Activated naive CD4-positive, alpha-beta T cell treated with anti-CD3 and anti-CD28 coated beads, Interleukin-2, amount 50 U/mL, for 72 hours (primary cell): ENCODE data around the gene FAM217B. TPM values are rescaled to one million over a fixed set of nuclear protein-coding genes. Genes with fewer than 3 reads are reported as not detected.
A peak's percentile ranks its signal among the peaks of the same experiment; 100 is the strongest.
"Not testable (repeated sequence)": the region's sequence is repeated elsewhere in the genome, so short reads cannot be mapped to it uniquely, and the experiment has no call there.

Source experiments
- ATAC-seq, 2 donors: fragments of 150-1000 bp; cut with Tn5 transposase; 2 replicates each; pipeline ENCODE4 v1.10.0; 2021; ENCODE audit warnings: mild to moderate bottlenecking in 2 of 2, moderate library complexity in 2 of 2
- DNase-seq, 2 donors: peaks; one replicate each; pipeline ENCODE4 v3.0.0; 2021 to 2022; ENCODE audit warnings: low spot score in 2 of 2
- H3K27ac Mint-ChIP-seq, 2 donors: one replicate each; pipeline ENCODE4 v1.8.0; 2022; ENCODE audit warnings: mild to moderate bottlenecking in 2 of 2, mixed read lengths in 2 of 2
- H3K36me3 Mint-ChIP-seq, 2 donors: one replicate each; pipeline ENCODE4 v1.8.0; 2022; ENCODE audit warnings: mixed read lengths in 2 of 2
- H3K9me3 Mint-ChIP-seq, 2 donors: one replicate each; pipeline ENCODE4 v1.8.0; 2022; ENCODE audit warnings: mixed read lengths in 2 of 2
- total RNA-seq, 2 donors: library from RNA; stranded (reverse); gene quantifications; one replicate each; pipeline ENCODE4 v1.2.3, GENCODE V29; 2022

FAM217B gene
- total RNA-seq, 2 donors from 2014 or later, result 14.7 to 22.5 TPM

GRCh38 chr20:59955131-59955796 is 15.1 kb downstream of the FAM217B start:
- ATAC-seq (peak in 1 of 2 donors; percentile 41), DNase-seq (no peak)
- Mint-ChIP-seq H3K36me3 (no peaks in the 10 kb centered on the region), H3K27ac (peak overlapping the region in 1 of 2 donors; percentile 30), H3K9me3 (no peaks in the 10 kb centered on the region)

GRCh38 chr20:59957568-59957967 is 17.4 kb downstream of the FAM217B start:
- DNase-seq, H3K36me3 Mint-ChIP-seq, ATAC-seq, H3K9me3 Mint-ChIP-seq, H3K27ac Mint-ChIP-seq: not testable (repeated sequence)

GRCh38 chr20:59958123-59958522 is 17.9 kb downstream of the FAM217B start, which contains the start of gene CDH26:
TSS of gene CDH26 (plus strand) at chr20:59958423. CDS start at chr20:59958727, 304 bp downstream.
- no peak within 1 kb of the TSS for H3K27ac Mint-ChIP-seq
- ATAC-seq, result no peak
- H3K9me3 Mint-ChIP-seq, result no peaks in the 10 kb centered on the region
- no peaks in the 10 kb centered on the region for H3K36me3 Mint-ChIP-seq
- DNase-seq, result no peak

- DNase-seq, result no peak
- ATAC-seq, result no peak
- Mint-ChIP-seq H3K9me3 (no peaks in the 10 kb centered on the region), H3K27ac (no peak overlapping the region), H3K36me3 (no peaks in the 10 kb centered on the region)
These were observed 18.4 kb downstream of the FAM217B start for GRCh38 chr20:59958626-59959025.

- DNase-seq (no peak), ATAC-seq (no peak)
- no peaks in the 10 kb centered on the region for H3K9me3 Mint-ChIP-seq
- H3K36me3 Mint-ChIP-seq, result no peaks in the 10 kb centered on the region
- H3K27ac Mint-ChIP-seq, result no peak overlapping the region
These were observed 21.2 kb downstream of the FAM217B start for GRCh38 chr20:59961423-59961822.

- no peaks in the 10 kb centered on the region for H3K36me3 Mint-ChIP-seq
- no peak overlapping the region for H3K27ac Mint-ChIP-seq
- ATAC-seq, result no peak
- H3K9me3 Mint-ChIP-seq, result no peaks in the 10 kb centered on the region
- DNase-seq, result no peak
These were observed 22.0 kb downstream of the FAM217B start for GRCh38 chr20:59962155-59962554.

- no peak overlapping the region for H3K27ac Mint-ChIP-seq
- H3K36me3 Mint-ChIP-seq, result no peaks in the 10 kb centered on the region
- no peaks in the 10 kb centered on the region for H3K9me3 Mint-ChIP-seq
- ATAC-seq, result no peak
- no peak for DNase-seq
These were observed 26.2 kb downstream of the FAM217B start for GRCh38 chr20:59966428-59966827.

- H3K36me3 Mint-ChIP-seq, result no peaks in the 10 kb centered on the region
- no peak for ATAC-seq
- H3K9me3 Mint-ChIP-seq, result no peaks in the 10 kb centered on the region
- H3K27ac Mint-ChIP-seq, result no peak overlapping the region
- no peak for DNase-seq
These were observed 31.2 kb downstream of the FAM217B start for GRCh38 chr20:59971428-59971827.

- no peaks in the 10 kb centered on the region for H3K36me3 Mint-ChIP-seq
- H3K9me3 Mint-ChIP-seq, result no peaks in the 10 kb centered on the region
- H3K27ac Mint-ChIP-seq, result no peak overlapping the region
- DNase-seq (no peak), ATAC-seq (no peak)
These were observed 32.0 kb downstream of the FAM217B start for GRCh38 chr20:59972037-59972801.

- Mint-ChIP-seq H3K36me3 (no peaks in the 10 kb centered on the region), H3K27ac (no peak overlapping the region), H3K9me3 (no peaks in the 10 kb centered on the region)
- DNase-seq (no peak), ATAC-seq (no peak)
These were observed 36.1 kb downstream of the FAM217B start for GRCh38 chr20:59976156-59976782.

- ATAC-seq (no peak), DNase-seq (no peak)
- Mint-ChIP-seq H3K9me3 (no peaks in the 10 kb centered on the region), H3K36me3 (peaks cover 0 to 2% of the 10 kb centered on the region in 2 donors), H3K27ac (no peak overlapping the region)
These were observed 36.9 kb downstream of the FAM217B start for GRCh38 chr20:59977086-59977485.

- DNase-seq, result no peak
- Mint-ChIP-seq H3K9me3 (no peaks in the 10 kb centered on the region), H3K27ac (no peak overlapping the region), H3K36me3 (peaks cover 0 to 5% of the 10 kb centered on the region in 2 donors)
- no peak for ATAC-seq
These were observed 42.9 kb downstream of the FAM217B start for GRCh38 chr20:59983076-59983475.

GRCh38 chr20:59984541-59984940 is 44.4 kb downstream of the FAM217B start:
- Mint-ChIP-seq H3K9me3 (no peaks in the 10 kb centered on the region), H3K36me3 (peaks cover 0 to 9% of the 10 kb centered on the region in 2 donors), H3K27ac (no peak overlapping the region)
- ATAC-seq (no peak), DNase-seq (no peak)

- DNase-seq, result no peak
- H3K36me3 Mint-ChIP-seq, result peaks cover 0 to 9% of the 10 kb centered on the region in 2 donors
- no peak for ATAC-seq
- no peaks in the 10 kb centered on the region for H3K9me3 Mint-ChIP-seq
- H3K27ac Mint-ChIP-seq, result no peak overlapping the region
These were observed 45.0 kb downstream of the FAM217B start for GRCh38 chr20:59985164-59985563.

GRCh38 chr20:59985864-59986263 is 45.7 kb downstream of the FAM217B start:
- H3K36me3 Mint-ChIP-seq, result peaks cover 0 to 9% of the 10 kb centered on the region in 2 donors
- DNase-seq (no peak), ATAC-seq (no peak)

GRCh38 chr20:59987135-59987534 is 46.9 kb downstream of the FAM217B start:
- Mint-ChIP-seq H3K9me3 (no peaks in the 10 kb centered on the region), H3K27ac (no peak overlapping the region), H3K36me3 (peaks cover 0 to 7% of the 10 kb centered on the region in 2 donors)
- DNase-seq, result no peak
- ATAC-seq, result no peak

More at GRCh38 chr20:59985864-59986263, 45.7 kb downstream of the FAM217B start:
- H3K27ac Mint-ChIP-seq, result no peak overlapping the region
- H3K9me3 Mint-ChIP-seq, result no peaks in the 10 kb centered on the region

- no peak for DNase-seq
- H3K27ac Mint-ChIP-seq, result no peak overlapping the region
- H3K9me3 Mint-ChIP-seq, result no peaks in the 10 kb centered on the region
- peaks cover 0 to 4% of the 10 kb centered on the region in 2 donors for H3K36me3 Mint-ChIP-seq
- no peak for ATAC-seq
These were observed 48.0 kb downstream of the FAM217B start for GRCh38 chr20:59988141-59988540.
